Sigmoid colon (tissue), 3 donors: ENCODE measurements around the gene RNASEH2A.

Source experiments
- POLR2A ChIP-seq, 2 donors: fragments of 450-650 bp; IDR thresholded peaks; one replicate each; pipeline ENCODE4 v1.6.1; 2016; ENCODE audit warnings: antibody characterized with exemption in 2 of 2, mild to moderate bottlenecking in 2 of 2, moderate library complexity in 2 of 2
- TF ChIP-seq, protein P1 (sequence below), 4 experiments: fragments of 450-650 bp in 3 of 4; fragments of 200-600 bp in 1 of 4; IDR thresholded peaks; one replicate each; pipeline ENCODE4 v1.5.1; 2016 to 2019; ENCODE audit warnings: antibody characterized with exemption in 4 of 4, mild to moderate bottlenecking in 3 of 4, moderate library complexity in 2 of 4

DNA sequence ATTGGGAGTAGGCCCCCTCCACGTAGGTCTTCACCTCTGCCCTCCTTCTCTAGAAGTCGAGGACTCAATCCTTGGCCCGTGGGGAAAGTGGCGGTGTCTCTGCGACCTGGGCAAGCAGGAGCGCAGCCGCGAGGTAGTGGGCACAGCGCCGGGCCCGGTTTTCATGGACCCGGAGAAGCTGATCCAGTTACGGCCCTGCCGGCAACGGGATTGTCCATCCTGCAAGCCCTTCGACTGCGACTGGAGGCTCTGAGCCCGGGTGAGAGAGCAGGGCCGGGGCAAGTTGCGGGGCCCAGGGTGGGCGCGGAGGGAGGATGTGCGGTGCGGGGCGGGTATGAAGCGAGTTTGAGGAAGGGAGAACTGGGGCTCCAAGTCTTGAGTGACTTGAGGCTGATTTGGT is 2.3 kb upstream of the RNASEH2A start:
- TF ChIP-seq POLR2A (IDR thresholded peaks at IDR 0.05) = no peak
- TF ChIP-seq, protein P1, sequence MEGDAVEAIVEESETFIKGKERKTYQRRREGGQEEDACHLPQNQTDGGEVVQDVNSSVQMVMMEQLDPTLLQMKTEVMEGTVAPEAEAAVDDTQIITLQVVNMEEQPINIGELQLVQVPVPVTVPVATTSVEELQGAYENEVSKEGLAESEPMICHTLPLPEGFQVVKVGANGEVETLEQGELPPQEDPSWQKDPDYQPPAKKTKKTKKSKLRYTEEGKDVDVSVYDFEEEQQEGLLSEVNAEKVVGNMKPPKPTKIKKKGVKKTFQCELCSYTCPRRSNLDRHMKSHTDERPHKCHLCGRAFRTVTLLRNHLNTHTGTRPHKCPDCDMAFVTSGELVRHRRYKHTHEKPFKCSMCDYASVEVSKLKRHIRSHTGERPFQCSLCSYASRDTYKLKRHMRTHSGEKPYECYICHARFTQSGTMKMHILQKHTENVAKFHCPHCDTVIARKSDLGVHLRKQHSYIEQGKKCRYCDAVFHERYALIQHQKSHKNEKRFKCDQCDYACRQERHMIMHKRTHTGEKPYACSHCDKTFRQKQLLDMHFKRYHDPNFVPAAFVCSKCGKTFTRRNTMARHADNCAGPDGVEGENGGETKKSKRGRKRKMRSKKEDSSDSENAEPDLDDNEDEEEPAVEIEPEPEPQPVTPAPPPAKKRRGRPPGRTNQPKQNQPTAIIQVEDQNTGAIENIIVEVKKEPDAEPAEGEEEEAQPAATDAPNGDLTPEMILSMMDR (IDR thresholded peaks at IDR 0.05) = no peak
